Measurements from ENCODE around the gene GPSM3.

The GPSM3 gene

GRCh38 chr6:32208996-32209395 is 16.6 kb upstream of the GPSM3 start:
- H3K27me3 ChIP-seq (ENCODE audit: insufficient read depth, poor library complexity, severe bottlenecking): no peaks in the 10 kb centered on the region
- no peak for DNase-seq (ENCODE audit: low read depth in 1 of 2, low spot score in 1 of 2)
- H3K4me3 ChIP-seq (replicated peaks; ENCODE audit: insufficient read depth, low read length): no peak overlapping the region
- H3K27ac ChIP-seq (replicated peaks): no peak overlapping the region
- no peak for TF ChIP-seq CTCF (IDR thresholded peaks at IDR 0.05; ENCODE audit: insufficient read depth, low read length)

GRCh38 chr6:32204268-32204715 is 11.8 kb upstream of the GPSM3 start:
- no peak for TF ChIP-seq REST (IDR thresholded peaks at IDR 0.05; ENCODE audit: insufficient replicate concordance, low read depth)
- TF ChIP-seq SPI1 (IDR thresholded peaks at IDR 0.05; ENCODE audit: borderline replicate concordance, low read depth): no peak
- no peak for TF ChIP-seq CTCF (IDR thresholded peaks at IDR 0.05; ENCODE audit: insufficient read depth, low read length)
- TF ChIP-seq GABPA (IDR thresholded peaks at IDR 0.05; ENCODE audit: low read depth): no peak
- TF ChIP-seq POLR2AphosphoS5 (IDR thresholded peaks at IDR 0.05; ENCODE audit: low read depth): no peak
- no peak for DNase-seq (ENCODE audit: low read depth in 1 of 2, low spot score in 1 of 2)
- no peaks in the 10 kb centered on the region for H3K27me3 ChIP-seq (ENCODE audit: insufficient read depth, poor library complexity, severe bottlenecking)
- no peak overlapping the region for H3K27ac ChIP-seq (replicated peaks)
- no peak overlapping the region for H3K4me3 ChIP-seq (replicated peaks; ENCODE audit: insufficient read depth, low read length)

- DNase-seq (ENCODE audit: low read depth in 1 of 2, low spot score in 1 of 2): no peak
- no peak overlapping the region for H3K4me3 ChIP-seq (replicated peaks; ENCODE audit: insufficient read depth, low read length)
- H3K27me3 ChIP-seq (ENCODE audit: insufficient read depth, poor library complexity, severe bottlenecking): no peaks in the 10 kb centered on the region
- H3K27ac ChIP-seq (replicated peaks): no peak overlapping the region
- TF ChIP-seq CTCF (IDR thresholded peaks at IDR 0.05; ENCODE audit: insufficient read depth, low read length): no peak
- no peak for TF ChIP-seq REST (IDR thresholded peaks at IDR 0.05; ENCODE audit: insufficient replicate concordance, low read depth)
- TF ChIP-seq SPI1 (IDR thresholded peaks at IDR 0.05; ENCODE audit: borderline replicate concordance, low read depth): no peak
- no peak for TF ChIP-seq POLR2AphosphoS5 (IDR thresholded peaks at IDR 0.05; ENCODE audit: low read depth)
- TF ChIP-seq GABPA (IDR thresholded peaks at IDR 0.05; ENCODE audit: low read depth): no peak
Measured at GRCh38 chr6:32203426-32204267, 11.2 kb upstream of the GPSM3 start.

GRCh38 chr6:32202186-32202585 is 9.7 kb upstream of the GPSM3 start:
- Histone ChIP-seq H3K27ac (replicated peaks) (no peak overlapping the region), H3K4me3 (replicated peaks; ENCODE audit: insufficient read depth, low read length) (no peak overlapping the region), H3K27me3 (ENCODE audit: insufficient read depth, poor library complexity, severe bottlenecking) (no peaks in the 10 kb centered on the region)
- no peak for TF ChIP-seq GABPA (IDR thresholded peaks at IDR 0.05; ENCODE audit: low read depth)
- no peak for TF ChIP-seq POLR2AphosphoS5 (IDR thresholded peaks at IDR 0.05; ENCODE audit: low read depth)
- no peak for TF ChIP-seq CTCF (IDR thresholded peaks at IDR 0.05; ENCODE audit: insufficient read depth, low read length)
- TF ChIP-seq REST (IDR thresholded peaks at IDR 0.05; ENCODE audit: insufficient replicate concordance, low read depth): no peak
- TF ChIP-seq SPI1 (IDR thresholded peaks at IDR 0.05; ENCODE audit: borderline replicate concordance, low read depth): no peak
- no peak for DNase-seq (ENCODE audit: low read depth in 1 of 2, low spot score in 1 of 2)

All from HL-60 (cell line).